HS-27A (cell line): ENCODE measurements around the gene EARS2.
"Not testable (repeated sequence)": the region's sequence is repeated elsewhere in the genome, so short reads cannot be mapped to it uniquely, and the experiment has no call there.

Experiments
- DNase-seq: peaks from one replicate; pipeline ENCODE4 v3.0.0-alpha.2; 2012; ENCODE audit warnings: low read depth, missing footprints

EARS2 gene

GRCh38 chr16:23527961-23528643, 29.0 kb downstream of the EARS2 start:
- no peak for DNase-seq

DNA sequence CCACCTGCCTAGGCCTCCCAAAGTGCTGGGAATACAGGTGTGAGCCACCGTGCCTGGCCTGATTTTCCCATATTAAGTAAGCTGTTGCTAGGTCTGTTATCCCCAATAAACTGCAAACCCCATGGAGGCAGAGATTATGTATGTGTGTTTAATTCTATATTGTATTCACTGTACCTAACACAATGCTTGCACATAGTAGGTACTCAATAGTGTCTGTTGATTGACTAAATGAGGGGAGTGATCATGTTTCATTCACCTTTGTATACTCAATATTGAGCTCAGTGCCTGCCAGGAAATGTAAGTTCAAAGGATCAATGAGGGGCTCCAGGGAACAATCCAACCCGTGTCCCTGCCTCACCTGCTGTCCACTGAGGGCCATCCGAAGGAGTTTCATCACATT, 32.3 kb downstream of the EARS2 start:
- no peak for DNase-seq

- no peak for DNase-seq
Observed at GRCh38 chr16:23523876-23524385, 33.2 kb downstream of the EARS2 start.

DNA sequence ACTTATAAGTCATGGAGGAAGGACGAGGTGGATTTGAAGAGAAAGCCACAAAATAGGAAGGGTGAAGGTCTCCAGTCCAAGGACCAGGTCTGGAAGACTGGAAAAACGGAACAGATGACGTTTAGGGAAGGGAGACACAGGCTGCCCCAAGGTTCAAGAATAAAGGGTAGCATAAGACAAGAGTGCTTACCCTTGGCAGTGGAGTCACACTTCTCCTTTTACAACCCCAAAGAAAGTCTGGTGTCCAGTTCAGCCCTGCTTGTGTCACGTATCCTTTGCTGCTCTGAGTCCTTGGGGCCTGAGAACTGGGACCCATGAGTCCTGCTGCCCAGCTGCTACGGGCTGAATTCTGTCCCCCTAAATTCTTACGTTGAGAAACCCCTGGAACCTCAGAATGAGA, 33.8 kb downstream of the EARS2 start:
- no peak for DNase-seq

GRCh38 chr16:23521965-23522364, 35.2 kb downstream of the EARS2 start:
- DNase-seq, result no peak

GRCh38 chr16:23521037-23521743, 36.0 kb downstream of the EARS2 start:
- no peak for DNase-seq

GRCh38 chr16:23520500-23520899, 36.6 kb downstream of the EARS2 start:
- DNase-seq, result no peak

- no peak for DNase-seq
Observed at GRCh38 chr16:23519282-23519681, 37.9 kb downstream of the EARS2 start.

DNA sequence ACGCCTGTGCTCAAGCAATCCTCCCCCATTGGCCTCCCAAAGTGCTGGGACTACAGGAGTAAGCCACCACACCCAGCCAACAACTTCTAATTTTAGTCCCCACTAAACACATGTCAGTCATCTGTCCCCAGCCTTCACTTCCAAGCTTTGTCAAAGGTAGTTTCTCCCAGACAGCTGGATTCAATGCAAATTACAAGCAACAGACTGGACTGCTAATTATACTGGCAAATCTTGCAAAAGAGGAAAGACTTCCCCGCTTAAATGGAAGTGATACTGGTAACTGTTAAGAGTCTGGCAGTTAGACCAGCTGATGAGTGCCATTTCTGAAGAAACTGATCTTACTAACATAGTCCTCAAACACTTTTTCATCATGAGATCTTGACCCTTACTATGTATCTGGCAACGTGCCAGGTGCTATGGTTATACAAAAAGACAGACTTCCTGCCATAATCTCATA, 38.7 kb downstream of the EARS2 start:
- no peak for DNase-seq

- DNase-seq, result no peak
Observed at GRCh38 chr16:23516366-23517137, 40.6 kb downstream of the EARS2 start.

- DNase-seq, result no peak
Observed at GRCh38 chr16:23515881-23516280, 41.3 kb downstream of the EARS2 start.

GRCh38 chr16:23514381-23515152, 42.6 kb downstream of the EARS2 start:
- no peak for DNase-seq

GRCh38 chr16:23512168-23512695, 44.9 kb downstream of the EARS2 start:
- no peak for DNase-seq

DNA sequence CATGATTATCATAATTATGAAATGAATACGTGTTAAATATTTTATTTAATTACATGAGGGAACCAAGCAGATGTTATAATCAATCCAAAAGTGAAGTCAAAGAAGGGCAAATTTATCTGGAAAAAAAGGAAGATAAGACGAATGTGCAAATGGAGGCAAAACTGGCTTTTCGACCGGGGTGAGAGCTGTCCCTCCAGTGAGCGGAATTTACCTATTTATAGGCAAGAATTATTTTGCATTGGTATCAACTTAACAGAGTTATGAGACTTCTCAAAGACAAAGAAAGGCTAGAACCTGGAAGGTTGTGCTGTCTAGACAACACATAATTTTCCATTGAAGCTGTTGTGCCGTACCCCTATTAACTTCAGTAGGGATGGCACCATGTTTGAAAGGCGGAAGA, 45.4 kb downstream of the EARS2 start:
- no peak for DNase-seq

- DNase-seq, result not testable (repeated sequence)
Observed at GRCh38 chr16:23510915-23511270, 46.3 kb downstream of the EARS2 start.

DNA sequence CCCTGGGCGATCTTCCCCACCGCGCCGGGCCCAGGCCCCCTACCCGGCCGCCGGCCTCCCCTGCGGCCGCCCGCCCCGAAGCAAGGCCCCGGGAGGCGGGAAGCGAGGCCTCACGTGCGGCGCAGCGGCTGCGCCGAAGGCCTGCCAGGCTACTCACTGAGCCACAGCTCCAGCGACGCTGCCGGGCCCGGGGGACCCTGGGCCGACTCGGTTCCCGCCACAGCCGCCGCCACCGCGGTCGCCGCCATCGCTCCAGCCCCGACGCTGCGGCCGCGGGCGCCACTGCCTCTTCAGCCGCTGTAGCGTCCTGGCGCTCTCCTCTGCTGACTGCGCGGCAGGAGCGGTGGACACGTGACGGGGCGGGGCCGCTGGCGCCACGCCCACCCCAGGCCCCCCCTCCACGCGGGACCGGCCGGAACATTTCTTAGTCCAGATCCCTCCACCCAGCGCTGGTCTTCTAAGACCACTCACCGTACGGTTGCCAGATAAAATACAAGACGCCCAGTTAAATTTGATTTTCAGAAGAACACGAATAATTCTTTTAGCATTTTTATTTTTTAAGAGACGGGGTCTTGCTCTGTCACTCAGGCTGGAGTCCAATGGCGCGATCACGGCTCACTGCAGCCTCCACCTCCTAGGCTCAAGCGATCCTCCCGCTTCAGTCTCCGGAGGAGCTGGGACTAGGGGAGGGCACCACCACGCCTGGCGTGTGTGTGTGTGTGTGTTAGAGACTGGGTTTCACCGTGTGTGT, 46.8 kb downstream of the EARS2 start, which contains the start of gene GGA2:
Gene GGA2, minus strand, starts transcription at position 331 of the 751 bp plus-strand sequence. Its CDS starts 83 bp downstream, at position 248.
- DNase-seq, result peak; percentile 39

DNA sequence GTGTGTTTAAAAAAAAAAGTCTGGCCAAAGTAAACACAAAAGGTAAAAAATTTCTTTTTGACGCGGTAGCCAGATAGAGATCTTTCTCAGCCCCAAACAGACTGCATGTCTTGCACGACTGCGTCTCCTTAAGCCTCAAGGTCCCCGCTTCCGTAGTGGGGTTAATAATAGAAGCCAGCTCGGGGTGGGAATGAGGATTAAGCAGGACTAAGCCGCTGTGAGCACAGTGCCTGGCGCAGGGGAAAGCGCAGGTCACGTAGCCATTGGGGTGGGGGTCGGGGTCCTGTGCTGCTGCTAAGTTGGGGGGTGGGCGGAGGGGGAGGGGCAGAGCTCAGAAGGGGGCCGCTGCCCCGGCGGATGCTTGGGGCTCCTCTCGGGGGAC, 47.4 kb downstream of the EARS2 start:
- peak; percentile 17 for DNase-seq

DNA sequence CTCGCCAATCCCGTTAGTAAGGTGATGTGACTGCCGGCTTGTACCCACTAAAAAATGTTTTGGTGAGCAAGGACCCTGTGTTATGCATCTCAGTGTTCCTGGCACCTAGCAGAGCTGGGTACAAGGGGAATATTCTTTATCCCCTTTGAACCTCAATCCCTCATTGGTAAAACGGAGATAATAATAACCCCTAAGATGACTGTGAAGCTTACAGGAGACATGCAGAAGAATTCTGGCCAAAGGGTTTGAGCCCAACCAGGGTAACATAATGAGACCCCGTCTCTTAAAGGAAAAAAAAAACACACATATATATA, 47.8 kb downstream of the EARS2 start:
- DNase-seq, result no peak

DNA sequence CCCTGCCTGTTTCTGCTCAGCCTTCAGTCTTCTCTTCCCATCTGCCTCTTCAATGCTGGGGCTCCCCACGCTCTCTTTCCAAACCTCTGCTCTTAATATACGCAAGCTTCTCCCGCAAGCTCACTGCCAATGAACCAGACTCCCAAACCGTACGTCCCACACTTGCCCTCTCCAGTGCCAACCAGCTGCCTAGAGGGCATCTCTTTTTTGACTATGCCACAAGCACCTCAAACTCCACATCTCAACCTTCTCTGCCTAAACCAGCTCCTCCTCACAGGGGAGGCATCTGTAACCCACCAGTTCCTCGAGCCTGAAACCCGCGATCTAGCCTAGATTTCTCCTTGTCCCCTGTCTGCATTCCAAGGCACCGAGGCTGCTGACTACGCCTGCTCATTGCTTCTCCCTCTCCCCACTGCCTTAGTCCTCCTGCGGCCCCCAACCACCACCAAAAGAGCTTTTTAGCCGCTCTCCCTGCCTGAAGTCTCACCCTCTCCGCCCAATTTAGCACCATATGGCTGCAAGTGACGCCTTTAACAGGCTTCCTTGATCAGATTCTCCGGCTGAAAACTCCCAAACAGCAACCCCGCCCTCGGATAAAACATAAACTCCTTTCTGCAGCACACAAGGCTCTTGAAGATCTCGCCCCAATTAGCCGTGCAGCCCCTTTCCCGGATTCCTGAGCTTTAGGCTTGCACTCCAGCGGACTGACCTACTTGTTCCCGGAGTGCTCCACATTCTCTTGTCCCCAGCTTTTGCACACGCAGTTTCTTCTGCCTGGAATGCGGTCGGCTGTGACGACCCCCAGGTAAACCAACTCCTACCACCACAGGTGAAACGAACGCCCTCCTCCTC, 48.3 kb downstream of the EARS2 start:
- no peak for DNase-seq

- no peak for DNase-seq
Observed at GRCh38 chr16:23506606-23506994, 50.5 kb downstream of the EARS2 start.
